NCI-H345 treated with DMSO at 0.1 percent for 48 hours (cell line): ENCODE results near the gene KAT6B.
"Not testable (repeated sequence)": the region's sequence is repeated elsewhere in the genome, so short reads cannot be mapped to it uniquely, and the experiment has no call there.

Experiments used
- DNase-seq: peaks from one replicate; lab custom pipeline; 2025; ENCODE audit not compliant: unreplicated experiment; lab: John Stamatoyannopoulos, UW

The KAT6B gene

GRCh38 chr10:75033399-75034130, 207.2 kb downstream of the KAT6B start:
- no peak for DNase-seq

- no peak for DNase-seq
These were observed 207.7 kb downstream of the KAT6B start for GRCh38 chr10:75034131-75034512.

- DNase-seq, result no peak
These were observed 208.4 kb downstream of the KAT6B start for GRCh38 chr10:75034714-75035258.

- no peak for DNase-seq
These were observed 209.7 kb downstream of the KAT6B start for GRCh38 chr10:75035975-75036708.

- no peak for DNase-seq
These were observed 211.1 kb downstream of the KAT6B start for GRCh38 chr10:75037171-75038153.

GRCh38 chr10:75038335-75038734, 211.9 kb downstream of the KAT6B start:
- DNase-seq, result no peak

- peak; percentile 29 for DNase-seq
These were observed 214.2 kb downstream of the KAT6B start for GRCh38 chr10:75040576-75040975.

GRCh38 chr10:75042292-75042974, 216.0 kb downstream of the KAT6B start:
- DNase-seq, result no peak

- no peak for DNase-seq
These were observed 217.1 kb downstream of the KAT6B start for GRCh38 chr10:75043256-75044131.

GRCh38 chr10:75048669-75049098, 222.3 kb downstream of the KAT6B start:
- DNase-seq, result no peak

- DNase-seq, result no peak
These were observed 223.1 kb downstream of the KAT6B start for GRCh38 chr10:75049316-75050148.

- no peak for DNase-seq
These were observed 223.9 kb downstream of the KAT6B start for GRCh38 chr10:75050149-75050919.

- DNase-seq, result no peak
These were observed 224.9 kb downstream of the KAT6B start for GRCh38 chr10:75051308-75051707.

GRCh38 chr10:75055896-75056406, 229.6 kb downstream of the KAT6B start:
- not testable (repeated sequence) for DNase-seq

GRCh38 chr10:75057680-75058079, 231.3 kb downstream of the KAT6B start:
- no peak for DNase-seq

GRCh38 chr10:75058161-75058560, 231.8 kb downstream of the KAT6B start:
- no peak for DNase-seq

GRCh38 chr10:75061709-75062505, 235.5 kb downstream of the KAT6B start:
- no peak for DNase-seq
